ELR (cell line): ENCODE results near the gene HOXB1.

Experiments used
- DNase-seq: peaks from one replicate; pipeline ENCODE4 v3.0.0-alpha.2; 2015; ENCODE audit warnings: low read depth

Gene HOXB1

DNA sequence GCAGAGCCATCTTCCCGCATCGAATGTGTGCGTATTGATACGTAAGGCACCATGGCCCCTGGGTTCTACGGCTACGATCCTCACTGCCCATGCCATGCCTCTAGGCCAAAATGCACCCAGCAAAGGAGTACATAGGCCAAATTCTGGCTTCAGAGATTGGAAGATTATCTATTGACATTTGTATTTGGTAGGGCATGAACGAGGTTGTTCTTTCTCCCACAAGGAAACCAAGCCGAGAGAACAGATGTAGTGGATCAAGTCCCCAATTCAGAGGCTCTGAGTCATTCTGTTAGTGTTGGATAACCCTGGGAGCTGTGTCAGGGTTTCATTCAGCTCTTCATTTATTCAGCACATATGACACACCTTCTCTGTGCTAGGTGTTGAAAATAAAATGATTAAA is 36.5 kb downstream of the HOXB1 start:
- DNase-seq = peak; percentile 49

DNA sequence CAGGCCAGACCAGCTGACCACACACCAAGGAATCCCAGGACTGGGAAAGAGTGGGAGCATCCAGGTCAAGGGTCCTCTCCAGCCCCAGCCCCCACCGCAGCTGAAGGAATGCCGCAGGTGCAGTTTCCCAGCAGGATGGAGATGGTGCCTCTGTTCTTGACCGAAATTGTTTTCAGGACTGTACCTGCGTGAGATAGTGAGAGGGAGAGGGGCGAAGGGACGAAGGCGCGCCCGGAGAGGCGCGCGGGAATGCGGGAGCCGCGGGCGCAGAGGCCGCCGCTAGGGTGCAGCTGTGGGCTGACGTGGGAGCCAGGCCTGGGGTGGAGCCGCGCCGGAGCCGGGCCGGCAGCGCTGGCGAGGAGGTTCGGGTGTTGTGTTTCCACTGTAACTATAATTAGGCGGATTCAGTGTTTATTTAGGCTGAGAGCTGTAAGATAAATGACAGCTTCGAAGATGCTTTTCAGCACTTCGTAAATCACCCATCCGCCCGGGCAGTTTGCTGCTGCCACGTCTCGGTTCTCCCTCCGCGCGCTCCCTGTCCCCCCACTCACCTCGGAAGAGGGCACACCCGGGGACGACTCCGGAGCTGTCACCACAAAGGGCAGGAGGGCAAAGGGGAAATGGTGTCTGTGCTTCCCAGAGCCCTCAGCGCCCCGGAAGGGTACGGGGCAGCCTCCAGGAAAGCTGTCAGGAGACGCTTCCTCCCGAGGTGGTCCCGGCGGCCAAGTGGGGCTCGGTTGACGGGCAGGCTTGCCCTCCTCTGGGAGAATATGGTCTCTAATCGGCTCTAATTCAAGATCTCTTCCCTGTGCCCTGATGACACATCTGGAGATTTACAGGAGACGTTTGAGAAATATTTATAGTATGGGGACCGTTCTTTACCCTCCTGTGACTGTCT is 38.2 kb downstream of the HOXB1 start:
- DNase-seq = peak; percentile 73

DNA sequence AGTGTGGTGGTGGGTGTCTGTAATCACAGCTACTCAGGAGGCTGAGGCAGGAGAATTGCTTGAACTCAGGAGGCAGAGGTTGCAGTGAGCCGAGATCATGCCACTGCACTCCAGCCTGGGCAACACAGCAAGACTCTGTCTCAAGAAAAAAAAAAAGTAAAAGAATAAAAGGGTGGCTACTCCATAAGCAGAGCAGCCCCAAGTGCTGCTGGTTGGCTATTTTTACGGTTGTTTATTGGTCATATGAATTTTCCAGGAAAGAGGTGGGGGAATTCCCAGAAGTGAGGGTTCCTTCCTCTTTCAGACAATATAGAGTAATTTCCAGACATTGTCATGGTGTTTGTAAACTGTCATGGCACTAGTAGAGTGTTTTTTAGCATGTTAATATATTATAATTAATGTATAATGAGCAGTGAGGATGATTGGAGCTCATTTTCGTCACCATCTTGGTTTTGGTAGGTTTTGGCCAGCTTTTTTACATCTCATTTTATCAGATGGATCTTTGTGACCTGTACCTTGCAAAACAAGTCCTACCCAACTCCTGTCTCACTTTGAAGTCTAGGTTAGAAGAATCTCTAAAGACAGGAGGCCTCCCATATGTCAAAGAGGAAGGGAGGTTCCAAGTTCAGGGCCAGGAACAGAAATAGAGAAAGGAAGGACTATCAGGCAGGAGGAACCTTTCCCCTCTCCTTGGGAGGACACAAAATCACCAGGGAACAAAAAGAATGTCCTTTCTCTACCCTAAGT is 39.1 kb downstream of the HOXB1 start:
- no peak for DNase-seq

DNA sequence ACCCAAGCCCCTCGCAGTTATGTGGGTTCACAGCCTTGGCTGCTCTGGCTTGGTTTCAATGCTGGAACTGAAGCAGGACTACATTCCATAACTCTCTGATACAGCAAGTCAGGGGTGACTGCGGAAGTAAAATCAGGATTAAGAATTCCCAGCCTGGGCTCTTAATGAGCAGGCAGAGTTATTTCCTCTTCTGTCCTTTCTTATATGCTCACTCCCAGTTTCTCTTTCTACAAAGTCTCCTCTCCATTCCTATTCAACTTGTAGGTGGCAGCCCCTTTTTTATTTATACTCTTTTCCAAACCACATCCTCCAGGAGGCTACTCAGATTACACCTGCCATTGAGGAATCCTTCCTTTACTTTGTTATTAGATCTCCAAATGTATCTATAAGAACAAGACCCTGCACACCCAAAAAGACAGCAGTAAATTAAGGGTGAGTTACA is 40.3 kb downstream of the HOXB1 start:
- no peak for DNase-seq

DNA sequence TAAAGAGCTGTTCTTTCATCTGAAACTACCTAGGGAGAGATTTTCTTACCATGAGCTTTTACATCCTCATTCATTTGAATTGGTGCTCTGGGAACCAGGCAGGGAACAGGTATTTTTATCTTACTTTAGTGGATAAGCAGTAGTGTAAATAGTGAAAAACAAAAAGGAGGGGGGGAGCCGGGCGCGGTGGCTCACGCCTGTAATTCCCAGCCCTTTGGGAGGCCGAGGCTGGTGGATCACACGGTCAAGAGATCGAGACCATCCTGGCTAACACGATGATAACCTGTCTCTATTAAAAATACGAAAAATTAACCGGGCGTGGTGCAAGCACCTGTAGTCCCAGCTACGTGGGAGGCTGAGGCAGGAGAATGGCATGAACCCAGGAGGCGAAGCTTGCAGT is 41.0 kb downstream of the HOXB1 start:
- no peak for DNase-seq

DNA sequence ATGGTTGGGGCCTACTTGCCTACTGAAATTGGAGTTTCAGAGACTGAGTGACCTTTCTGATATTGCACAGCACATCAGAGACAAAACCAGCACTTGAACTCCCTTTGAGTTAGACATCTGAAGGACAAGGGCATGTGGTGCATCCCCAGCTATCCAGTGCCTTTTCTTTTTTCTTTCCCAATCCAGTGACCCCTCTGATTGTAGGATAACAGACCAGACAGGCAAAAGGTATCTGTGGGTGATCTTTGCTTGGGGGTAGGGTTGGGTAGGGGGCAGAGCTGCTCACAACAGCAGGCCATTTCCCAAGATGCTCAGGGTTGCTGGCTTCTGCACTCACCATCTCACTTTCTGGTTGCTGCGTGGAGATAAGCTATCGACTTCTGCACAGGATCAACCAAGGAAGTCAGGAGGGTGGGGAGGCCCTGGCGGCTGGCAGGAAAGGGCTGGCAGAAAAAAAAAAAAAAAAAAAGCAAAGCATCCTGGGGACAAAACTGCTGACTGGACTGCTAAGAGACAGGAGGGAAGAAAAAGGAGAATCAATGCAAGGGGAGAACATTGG is 42.2 kb downstream of the HOXB1 start:
- no peak for DNase-seq

DNA sequence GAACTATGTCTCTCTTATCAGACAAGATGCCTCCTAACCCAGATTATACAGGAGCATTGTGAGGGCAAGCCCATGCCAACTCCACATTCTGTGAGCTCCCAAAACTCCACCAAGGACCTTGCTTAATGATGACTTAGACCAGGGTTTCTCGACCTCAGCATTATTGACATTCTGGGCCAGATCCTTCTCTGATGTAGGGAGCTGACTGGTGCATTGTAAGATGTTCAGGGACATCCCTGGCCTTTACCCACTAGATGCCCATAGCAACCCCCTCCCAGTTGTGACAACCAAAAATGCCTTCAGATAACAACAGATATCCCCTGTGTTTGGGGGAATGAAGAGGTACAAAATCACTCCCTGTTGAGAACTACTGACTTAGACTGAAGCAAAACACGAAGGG is 43.6 kb downstream of the HOXB1 start:
- DNase-seq = no peak

DNA sequence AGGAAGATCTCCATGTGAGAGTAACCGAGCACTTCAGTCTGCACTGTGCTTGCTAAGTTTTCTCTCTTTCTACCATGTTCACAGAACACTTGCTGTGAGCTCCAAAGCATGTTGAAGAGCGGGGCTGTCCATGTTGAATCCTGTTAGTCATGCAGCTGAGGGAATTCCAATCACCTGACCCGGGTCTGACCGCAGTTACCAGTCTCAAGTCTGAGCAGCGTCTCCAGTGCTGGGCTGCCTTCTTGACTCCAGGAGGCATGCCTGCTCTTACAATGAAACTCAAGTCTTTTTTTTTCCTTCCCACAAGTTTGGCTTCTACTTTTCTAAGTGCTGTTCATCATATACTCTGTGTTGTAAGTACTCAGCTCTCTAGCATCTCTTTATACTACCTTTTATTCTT is 44.3 kb downstream of the HOXB1 start:
- peak; percentile 99 for DNase-seq

DNA sequence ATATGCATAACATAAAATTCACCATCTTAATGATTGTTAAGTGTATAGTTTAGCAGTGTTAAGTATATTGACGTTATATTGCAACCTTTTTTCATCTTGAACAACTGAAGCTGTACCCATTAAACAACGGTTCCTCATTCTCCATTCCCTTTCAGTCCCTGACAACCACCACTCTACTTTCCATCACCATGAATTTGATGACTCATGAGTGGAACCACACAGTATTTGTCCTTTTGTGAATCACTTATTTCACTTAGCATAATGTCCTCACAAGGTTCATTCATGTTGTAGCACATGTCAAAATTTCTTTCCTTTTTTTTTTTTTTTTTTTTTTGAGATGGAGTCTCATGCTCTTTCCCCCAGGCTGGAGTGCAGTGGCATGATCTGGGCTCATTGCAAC is 46.0 kb downstream of the HOXB1 start:
- DNase-seq = peak; percentile 92

DNA sequence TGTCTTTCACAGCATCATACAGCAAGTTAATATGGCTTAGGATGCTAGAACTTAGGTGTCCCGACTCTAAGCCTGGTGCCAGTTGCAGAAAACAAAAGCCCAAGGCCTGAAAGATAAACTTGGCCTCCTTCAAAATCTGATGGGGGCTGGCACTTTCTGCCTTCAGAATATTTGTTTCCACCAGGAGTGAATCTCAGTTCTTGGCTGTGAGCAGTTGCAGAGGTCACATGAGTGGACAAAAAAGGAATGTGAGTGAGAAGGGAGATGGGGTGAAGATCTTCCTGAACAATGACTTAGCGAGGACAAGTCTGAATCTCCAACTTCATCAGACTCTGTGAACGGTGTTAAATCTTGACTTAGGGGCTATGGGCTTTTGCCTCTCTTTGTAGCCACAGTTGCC is 46.6 kb downstream of the HOXB1 start:
- peak; percentile 89 for DNase-seq

DNA sequence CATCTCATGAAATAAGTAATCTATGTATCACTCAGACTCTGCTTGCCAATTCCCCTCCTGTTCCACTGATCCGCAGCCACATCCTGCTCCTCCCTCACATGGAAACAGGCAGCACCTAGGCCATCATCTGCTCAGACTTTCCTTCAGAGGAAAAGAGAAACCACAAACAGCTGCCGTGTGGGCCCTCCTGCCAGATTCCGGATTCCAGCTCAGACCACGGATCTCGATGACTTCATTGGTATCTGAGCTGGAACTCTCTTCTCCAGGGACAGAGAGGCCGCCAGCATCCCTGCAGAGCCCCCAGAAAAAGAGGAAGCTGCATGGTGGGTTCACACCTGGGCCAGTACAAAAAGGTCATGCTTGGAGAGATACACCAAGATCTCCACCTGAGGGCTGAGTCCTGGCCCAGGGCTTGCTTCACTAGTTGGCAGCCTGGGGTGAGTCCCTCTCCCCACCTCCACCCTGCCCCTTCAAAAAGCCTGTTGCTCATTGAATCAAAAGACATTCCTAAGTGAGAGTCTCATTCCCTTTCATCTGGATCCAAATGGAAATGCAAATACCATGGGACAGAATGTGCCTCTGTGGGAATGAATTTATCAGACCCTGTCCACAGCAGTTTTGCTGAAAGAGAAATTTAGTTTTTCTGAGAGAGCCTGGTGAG is 47.2 kb downstream of the HOXB1 start:
- DNase-seq = peak; percentile 100

DNA sequence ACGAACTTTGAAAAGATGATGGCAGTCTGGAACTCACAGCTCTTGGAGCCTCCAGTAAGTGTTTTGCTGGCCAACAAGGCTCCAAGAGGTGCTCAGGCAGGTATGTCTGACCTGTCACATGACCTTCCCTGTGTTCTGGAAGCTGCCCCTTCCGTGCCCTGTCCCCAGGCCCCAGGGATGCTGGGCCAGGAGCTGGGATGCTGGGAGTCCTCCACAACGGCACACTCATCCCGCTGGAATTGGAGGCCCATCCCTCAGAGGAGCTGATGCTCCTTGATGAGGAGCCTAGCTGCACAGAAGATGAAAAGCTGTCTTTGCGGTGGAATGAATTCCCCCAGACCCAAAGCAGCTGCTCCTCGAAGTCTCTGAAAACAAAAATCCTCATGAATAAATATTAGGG is 47.8 kb downstream of the HOXB1 start:
- DNase-seq = peak; percentile 93

DNA sequence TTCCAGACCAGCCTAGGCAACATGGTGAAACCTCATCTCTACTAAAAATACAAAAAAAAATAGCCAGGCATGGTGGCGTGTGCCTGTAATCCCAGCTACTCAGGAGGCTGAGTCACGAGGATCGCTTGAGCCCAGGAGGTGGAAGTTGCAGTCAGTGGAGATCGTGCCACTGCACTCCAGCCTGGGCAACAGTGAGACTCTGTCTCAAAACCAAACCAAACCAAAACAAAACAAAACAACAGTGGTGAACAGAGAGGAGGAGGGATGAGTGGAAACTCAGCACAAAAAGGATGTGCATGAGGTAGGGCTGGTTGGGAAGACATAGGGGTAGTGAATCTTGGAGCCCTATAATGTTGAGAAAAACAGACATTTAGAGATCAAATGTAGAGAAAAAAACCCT is 48.5 kb downstream of the HOXB1 start:
- peak; percentile 82 for DNase-seq

DNA sequence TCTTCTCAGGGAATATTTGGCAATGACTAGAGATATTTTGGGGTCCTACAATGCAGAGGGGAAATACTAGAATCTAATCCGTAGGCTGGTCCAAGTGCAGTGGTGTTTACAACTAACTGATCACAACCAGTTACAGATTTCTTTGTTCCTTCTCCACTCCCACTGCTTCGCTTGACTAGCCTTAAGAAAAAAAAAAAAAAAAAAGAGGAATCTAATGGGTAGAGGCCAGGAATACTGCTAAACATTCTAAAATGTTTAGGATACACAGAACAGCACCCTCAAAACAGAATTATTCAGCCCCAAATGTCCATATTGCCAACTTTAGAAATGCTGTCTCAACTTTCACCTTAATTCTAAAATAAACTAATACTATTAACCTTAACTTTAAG is 51.8 kb downstream of the HOXB1 start:
- no peak for DNase-seq
